ENCODE data around the gene PCCA.
A peak's percentile ranks its signal among the peaks of the same experiment; 100 is the strongest.
"Not testable (repeated sequence)": the region's sequence is repeated elsewhere in the genome, so short reads cannot be mapped to it uniquely, and the experiment has no call there.

PCCA gene

DNA sequence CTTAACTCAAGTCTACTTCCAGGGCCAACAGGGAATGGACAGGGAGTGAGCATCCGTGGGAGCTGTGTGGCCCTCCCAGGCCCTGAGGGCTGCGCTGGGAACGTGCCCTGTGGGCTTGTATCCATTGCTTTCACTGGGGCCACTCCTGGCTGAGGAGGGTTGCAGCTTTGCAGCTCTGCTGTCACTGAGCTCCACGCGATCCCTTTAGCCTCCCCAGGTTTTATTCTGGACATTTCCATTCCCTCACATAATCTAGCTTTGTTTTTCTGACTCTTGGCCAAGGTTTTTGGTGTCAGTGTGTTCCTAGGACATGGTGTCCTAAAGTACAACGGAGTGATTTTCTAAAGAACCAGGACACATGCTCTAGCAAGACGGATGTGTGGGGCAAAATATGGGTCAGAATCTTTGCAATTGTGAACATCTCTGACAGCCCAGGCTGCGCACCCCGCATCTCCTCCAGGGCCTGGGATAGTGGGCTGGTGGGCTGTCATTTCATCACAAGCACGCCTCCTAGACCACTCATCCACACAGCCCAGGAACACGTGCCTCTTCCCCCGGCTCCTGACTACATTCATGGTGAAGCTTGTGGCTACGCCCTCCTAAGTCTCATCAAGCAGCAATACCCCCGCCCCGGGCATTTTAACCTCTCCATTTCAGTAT is 471.7 kb downstream of the PCCA start:
- DNase-seq: no peak

DNA sequence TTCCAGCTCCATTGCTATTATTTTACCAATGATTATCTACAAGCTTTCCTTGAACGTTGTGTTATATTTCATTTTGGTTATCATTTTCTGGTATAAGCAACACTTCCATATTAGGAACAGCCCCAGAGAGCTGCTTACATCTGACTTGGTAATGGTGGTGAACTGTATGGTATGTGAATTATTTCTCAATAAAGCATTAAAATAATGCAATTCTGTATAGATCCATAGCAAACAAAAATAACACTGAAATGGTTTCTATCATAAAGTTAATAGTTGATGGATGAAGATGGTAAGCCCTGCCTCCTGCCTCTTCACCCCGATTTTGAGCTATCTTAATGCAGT is 472.2 kb downstream of the PCCA start:
- no peak for DNase-seq

DNA sequence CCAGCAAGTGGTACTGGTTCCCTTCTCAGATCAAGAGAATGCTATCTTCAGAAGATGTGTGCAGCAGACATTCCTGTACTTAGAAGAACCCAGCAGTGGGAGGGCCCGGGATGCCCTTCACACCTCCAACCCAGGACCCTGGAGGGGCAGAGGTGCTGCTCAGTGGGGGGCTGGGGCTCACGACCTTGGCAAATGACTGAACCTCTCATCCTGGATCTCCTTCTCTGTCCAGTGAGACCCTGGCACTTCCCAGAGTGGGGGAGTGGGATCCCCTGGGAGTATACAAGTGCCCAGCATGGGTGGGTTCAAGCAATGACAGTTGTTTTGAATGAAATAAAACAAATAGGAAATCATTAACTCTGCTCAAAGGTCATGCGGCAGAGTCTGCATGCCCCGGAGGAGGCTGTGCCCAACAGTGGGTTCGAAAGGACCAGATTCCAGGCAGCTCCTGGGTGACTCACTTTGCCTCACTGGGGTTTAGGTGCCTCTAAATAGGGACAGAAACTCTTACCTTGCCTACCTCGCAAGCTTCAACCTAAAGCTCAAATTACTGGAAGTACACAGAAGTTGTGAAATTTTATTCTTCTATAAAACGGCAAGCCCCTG is 472.8 kb downstream of the PCCA start:
- DNase-seq: no peak

DNA sequence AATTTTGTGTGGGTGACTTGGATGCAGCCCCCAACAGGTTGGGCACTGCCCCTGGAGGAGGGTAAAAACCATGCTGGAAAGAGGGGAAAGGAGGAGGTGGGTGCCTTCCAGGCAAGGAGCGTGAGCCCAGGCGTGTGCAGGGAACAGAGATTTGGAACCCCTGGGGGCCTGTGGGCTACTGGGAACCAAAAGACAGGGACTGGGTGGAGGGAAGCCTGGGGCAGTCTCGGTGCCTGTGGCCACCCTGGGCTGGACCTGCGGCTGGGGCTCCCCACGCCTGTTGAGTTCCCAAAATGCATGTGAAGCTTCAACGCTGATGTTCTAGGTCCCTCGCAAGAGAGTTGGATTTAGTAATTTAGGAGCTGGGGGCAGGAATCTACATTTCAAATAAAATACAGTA is 474.9 kb downstream of the PCCA start:
- DNase-seq: no peak

DNA sequence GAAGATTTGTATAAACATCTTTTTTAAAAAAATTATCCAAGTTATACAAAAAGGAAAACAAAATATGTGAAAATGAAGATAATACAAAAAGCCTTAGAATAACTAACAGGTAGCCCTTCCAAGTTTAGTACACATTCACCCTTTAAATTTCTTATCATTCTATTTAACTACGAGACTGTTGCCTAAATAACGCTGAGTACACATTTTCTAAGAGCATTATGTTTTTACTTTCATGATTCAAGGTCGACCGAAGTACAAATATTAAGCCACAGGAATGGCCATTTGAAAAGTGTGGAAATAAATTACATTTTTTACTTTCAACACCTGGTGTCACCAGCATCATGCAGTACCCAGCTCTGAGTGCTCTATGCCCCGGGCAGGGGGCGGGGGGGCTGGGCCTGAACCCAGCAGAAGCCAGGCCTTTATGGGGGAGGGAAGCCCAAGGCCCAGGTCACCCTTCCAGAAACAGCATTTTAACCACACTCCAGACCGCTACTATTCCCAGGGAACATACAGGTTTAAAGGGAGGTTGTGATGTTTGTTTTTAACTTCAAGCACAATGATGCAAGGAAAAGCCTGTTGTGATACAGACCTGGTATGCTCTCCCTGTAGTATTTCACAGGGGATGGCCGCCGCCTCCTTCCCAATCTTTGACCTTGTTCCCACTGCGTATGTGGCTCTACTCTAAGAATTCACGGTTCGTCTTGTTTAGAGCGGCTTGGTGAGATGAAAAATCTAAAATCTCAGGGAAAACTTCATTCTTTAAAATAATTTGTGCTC is 475.7 kb downstream of the PCCA start:
- no peak for DNase-seq

DNA sequence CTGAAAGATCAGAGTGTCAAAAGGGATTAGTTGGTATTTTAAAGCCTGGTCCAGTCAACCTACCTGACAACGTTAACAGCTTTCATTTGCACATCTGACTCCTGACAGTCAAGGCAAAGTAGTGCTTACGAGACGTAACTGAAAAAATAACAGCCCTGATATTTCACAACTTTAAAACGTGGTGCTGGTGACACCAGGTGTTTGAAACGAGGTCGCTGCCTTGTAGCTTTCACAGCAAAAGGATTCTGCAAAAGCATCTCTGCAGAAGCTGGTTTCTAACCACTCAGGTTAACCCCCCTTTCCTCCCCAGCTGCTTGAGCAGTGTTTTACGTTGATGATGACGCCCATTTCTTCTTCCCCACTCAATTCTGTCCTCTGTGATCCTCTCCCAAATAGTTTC is 476.4 kb downstream of the PCCA start:
- DNase-seq: no peak

DNA sequence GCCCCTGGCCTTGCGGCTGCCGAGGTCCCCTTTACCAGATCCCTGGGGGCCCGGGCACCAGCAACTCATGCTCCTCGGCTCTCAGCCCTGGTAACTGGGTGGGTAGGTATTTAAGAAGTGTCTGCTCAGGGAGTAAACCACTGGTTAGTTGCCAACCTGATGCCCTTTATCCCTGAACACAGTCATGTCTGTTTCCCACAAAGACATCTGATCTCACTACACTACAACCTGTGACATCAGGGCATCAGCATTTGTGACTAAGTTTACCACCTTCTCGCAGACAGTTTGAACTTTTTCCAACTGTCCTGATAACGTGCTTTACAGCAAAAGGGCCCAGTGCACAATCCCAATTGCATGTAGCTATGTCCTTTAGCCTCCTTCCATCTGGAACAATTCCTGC is 477.6 kb downstream of the PCCA start:
- DNase-seq: no peak

DNA sequence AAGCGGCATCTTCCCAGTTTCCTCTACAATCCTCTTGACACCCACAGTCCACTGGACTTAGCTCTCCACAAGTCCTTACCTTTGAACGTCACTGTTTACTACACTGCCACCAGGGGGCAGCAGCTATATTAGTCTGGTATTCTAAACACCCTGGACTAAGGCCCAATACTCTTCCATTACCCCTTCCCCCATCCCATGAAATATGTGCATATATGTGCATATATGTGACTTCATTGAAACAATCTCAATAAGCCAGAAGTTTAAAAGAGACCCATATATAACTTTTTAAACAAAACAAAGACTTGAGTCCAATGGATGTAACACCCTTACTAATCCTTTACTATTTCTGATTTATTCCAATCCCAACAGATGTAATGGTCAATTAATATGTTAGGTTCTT is 484.2 kb downstream of the PCCA start:
- peak; percentile 61 for DNase-seq

DNA sequence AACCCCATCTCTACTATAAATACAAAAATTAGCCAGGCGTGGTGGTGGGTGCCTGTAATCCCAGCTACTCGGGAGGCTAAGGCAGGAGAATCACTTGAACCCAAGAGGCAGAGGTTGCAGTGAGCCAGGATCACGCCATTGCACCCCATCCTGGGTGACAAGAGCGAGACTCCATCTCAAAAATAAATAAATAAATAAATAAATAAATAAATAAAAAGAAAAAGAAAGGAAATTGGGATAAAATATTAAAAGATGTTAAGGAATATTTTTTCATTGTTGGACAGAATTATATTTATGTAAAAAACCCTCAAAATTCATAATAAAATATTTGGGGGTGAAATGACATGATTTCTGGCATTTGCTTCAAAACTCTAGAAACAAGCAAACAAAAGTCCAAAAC is 488.3 kb downstream of the PCCA start:
- DNase-seq: not testable (repeated sequence)

All from GDM1 (cell line).